HG03575 (cell line): Measurements from ENCODE around the gene C1orf232.

Experiments
- ATAC-seq: cut with Tn5 transposase; IDR thresholded peaks from one replicate; pipeline ENCODE4 v1.9.1; 2021; ENCODE audit not compliant: unreplicated experiment, insufficient number of reproducible peaks, low FRiP score; ENCODE audit errors: extremely low read depth

The C1orf232 gene

DNA sequence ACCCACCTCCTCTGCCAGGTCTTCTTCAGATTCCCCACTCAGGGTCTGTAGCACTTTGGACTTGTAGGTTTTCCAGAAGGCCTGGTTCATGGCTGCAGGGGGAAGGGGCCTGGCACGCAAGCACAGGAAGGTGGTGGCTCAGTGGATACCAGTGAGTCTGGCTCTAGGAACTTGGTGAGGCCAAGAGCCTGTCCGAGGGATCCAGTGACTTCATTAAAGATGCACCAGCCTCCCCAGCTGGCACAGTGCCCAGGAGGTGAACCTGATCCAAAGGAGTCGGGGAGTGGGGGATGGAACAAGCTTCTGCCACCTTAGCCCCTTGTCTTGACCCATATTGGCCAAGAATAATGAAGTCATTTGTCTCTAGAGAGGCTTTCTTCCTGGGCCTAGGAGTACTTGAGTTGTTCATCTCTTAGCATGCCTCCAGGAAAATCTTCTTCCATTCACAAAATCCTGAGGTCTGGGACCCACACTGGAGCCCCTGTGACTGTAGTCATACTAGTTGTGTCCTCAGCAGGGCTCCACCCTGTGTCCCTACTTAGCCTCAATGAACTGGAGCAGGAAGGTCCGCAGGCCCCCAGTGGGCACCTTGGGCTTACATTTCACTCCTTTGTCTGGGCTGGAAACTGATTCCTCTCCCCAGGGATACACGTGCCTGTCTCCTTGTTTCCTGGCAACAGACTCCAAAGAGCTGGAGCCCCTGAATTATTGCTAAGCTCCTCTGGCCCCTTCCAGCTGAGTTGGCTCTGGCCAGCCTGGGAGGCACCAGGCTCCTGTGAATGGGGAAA lies at the start of gene C1orf232:
TSS of gene C1orf232 (minus strand) at position 554 of the 788 bp plus-strand sequence. CDS start at position 90, 464 bp downstream.
- ATAC-seq, result no peak

- ATAC-seq, result no peak
Observed at GRCh38 chr1:26215246-26215645, 46.5 kb upstream of the C1orf232 start.

GRCh38 chr1:26213335-26213905 lies 44.7 kb upstream of the C1orf232 start:
- ATAC-seq, result no peak

DNA sequence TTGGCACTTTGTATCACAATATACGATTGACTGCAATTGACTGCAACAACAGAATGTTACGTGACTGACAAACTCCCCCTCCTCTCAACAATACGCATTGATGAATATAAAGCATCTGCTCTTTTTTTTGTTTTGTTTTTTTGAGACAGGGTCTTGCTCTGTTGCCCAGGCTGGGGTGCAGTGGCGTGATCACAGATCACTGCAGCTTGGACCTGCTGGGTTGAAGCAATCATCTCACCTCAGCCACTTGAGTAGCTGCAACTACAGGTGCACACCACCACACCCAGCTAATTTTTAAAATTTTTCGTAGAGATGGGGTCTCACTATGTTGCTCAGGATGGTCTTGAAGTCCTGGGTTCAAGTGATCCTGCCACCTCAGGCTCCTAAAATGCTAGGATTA lies 44.0 kb upstream of the C1orf232 start:
- ATAC-seq, result no peak

GRCh38 chr1:26210147-26210870 lies 41.5 kb upstream of the C1orf232 start:
- ATAC-seq, result no peak

GRCh38 chr1:26203642-26204318 lies 35.0 kb upstream of the C1orf232 start:
- ATAC-seq, result no peak

GRCh38 chr1:26200413-26200812 lies 31.6 kb upstream of the C1orf232 start:
- no peak for ATAC-seq

GRCh38 chr1:26197813-26198212 lies 29.1 kb upstream of the C1orf232 start:
- ATAC-seq, result no peak

GRCh38 chr1:26197301-26197700 lies 28.5 kb upstream of the C1orf232 start:
- ATAC-seq, result no peak

DNA sequence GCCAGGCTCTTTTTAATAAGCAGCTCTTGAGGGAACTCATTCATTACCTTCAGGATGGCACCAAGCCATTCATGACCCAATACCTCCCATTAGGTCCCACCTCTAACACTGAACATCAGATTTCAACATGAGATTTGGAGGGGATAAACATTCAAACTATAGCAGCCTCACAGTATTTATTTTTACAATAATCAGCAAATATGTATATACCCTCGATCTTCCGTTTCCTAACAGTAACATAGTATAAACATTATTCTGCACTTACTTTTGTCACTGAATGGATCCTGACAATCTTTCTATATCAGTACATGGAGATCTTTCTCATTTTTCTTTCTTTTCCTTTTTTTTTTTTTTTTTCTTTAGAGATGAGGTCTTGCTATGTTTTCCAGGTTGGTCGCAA lies 27.0 kb upstream of the C1orf232 start:
- no peak for ATAC-seq

- ATAC-seq, result no peak
Observed at GRCh38 chr1:26191739-26192138, 23.0 kb upstream of the C1orf232 start.

GRCh38 chr1:26190373-26190987 lies 21.7 kb upstream of the C1orf232 start, which contains the start of gene CATSPER4:
TSS of gene CATSPER4 (plus strand) at chr1:26190602. CDS start at chr1:26190628, 26 bp downstream.
- no peak for ATAC-seq

DNA sequence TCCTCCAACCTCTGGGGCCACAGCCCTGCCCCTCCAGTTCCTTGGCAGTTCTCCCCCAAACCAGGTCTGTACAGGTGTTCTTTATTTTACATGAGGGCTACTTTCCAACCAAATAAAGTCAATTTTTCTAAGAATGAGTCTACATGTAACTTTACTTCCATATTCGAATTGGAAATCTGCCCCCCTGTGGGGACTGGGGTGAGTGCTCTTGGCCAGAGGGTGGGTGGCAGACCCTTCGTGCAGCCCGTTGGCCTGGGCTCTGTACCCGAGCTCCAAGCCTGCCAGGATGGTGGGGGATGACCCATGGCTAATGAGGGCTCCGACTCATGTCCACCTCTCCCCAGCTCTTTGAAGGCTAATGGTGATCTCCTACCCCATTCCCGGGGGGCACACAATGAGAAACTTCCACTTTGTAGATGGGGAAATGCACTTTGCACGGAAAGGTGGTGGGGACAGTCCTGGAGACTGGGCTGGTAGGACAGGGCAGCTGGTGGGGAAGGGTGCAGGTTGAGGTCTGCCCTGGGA lies 21.1 kb upstream of the C1orf232 start:
- no peak for ATAC-seq

- no peak for ATAC-seq
Observed at GRCh38 chr1:26189331-26189730, 20.6 kb upstream of the C1orf232 start.

- ATAC-seq, result no peak
Observed at GRCh38 chr1:26188477-26188876, 19.7 kb upstream of the C1orf232 start.

GRCh38 chr1:26187882-26188281 lies 19.1 kb upstream of the C1orf232 start:
- no peak for ATAC-seq

DNA sequence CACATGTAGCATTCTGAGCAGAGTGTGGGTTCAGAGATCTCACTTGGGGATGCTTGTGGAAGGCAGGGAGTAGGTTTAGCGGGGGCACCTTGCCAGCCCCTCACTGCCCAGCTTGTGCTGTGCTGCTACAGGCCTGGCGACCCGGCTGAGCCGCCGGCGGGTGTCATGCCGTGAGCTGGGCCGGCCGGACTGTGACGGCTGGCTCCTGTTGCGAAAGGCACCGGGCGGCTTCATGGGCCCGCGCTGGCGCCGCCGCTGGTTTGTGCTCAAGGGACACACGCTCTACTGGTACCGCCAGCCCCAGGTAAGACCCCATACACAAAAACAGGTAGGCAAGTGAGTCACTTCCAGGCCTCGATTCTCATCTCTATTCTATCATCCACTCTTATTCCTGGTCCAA lies 16.1 kb upstream of the C1orf232 start:
- no peak for ATAC-seq

DNA sequence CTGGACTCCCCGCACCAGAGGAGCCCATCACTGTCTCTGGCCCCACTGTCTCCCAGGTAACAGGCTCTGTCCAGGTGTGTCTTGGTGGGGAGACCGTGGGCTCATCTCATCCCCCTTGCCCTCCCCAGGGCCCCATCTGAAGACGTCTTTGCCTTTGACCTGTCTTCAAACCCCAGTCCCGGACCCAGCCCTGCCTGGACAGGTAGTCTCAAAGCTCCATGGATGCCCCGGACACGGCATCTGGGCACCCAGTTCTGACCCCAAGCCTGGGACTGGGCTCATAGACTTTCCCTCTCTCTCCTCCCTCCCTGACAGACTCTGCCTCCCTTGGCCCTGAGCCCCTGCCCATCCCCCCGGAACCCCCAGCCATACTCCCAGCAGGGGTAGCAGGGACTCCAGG lies 15.3 kb upstream of the C1orf232 start:
- ATAC-seq, result no peak

DNA sequence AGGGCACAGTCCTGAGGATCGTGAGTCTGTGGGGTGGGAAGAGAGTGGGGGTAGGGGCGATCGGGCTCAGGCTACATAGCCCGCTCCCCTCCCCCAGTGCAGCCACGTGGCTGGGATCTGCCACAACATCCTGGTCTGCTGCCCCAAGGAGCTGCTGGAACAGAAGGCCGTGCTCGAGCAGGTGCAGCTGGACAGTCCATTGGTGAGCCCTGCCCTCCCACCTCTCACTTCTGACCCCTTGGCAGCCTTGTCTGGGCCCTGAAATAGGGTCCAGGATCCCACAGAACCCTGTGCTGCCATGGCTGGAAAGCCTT lies 13.6 kb upstream of the C1orf232 start:
- no peak for ATAC-seq
